Coronary artery (tissue), 2 donors: ENCODE data around the gene AFMID.

Experiments used
- DNase-seq: peaks from one replicate; pipeline ENCODE4 v3.0.0-alpha.2; 2017; ENCODE audit warnings: low spot score
- H3K27ac ChIP-seq, 2 donors: fragments of 200-600 bp; sonication (generic); one replicate each; pipeline ENCODE4 v1.5.1; 2016 to 2019
- H3K4me3 ChIP-seq: fragments of 200-600 bp; sonication (generic); 2 replicates; pipeline ENCODE4 v1.5.1; 2016; ENCODE audit warnings: mild to moderate bottlenecking, moderate library complexity
- CTCF ChIP-seq: fragments of 200-600 bp; sonication (generic); IDR thresholded peaks from one replicate; pipeline ENCODE4 v1.5.1; 2019; ENCODE audit warnings: antibody characterized with exemption

The AFMID gene

GRCh38 chr17:78147315-78147998, 39.7 kb upstream of the AFMID start:
- no peak for TF ChIP-seq CTCF
- H3K27ac ChIP-seq = no peak overlapping the region
- DNase-seq = no peak
- H3K4me3 ChIP-seq = no peak overlapping the region

GRCh38 chr17:78148286-78149016, 38.7 kb upstream of the AFMID start:
- H3K27ac ChIP-seq = no peak overlapping the region
- no peak for DNase-seq
- no peak for TF ChIP-seq CTCF

GRCh38 chr17:78151514-78152008, 35.6 kb upstream of the AFMID start:
- H3K27ac ChIP-seq = no peak overlapping the region
- no peak overlapping the region for H3K4me3 ChIP-seq
- no peak for DNase-seq
- no peak for TF ChIP-seq CTCF

More at GRCh38 chr17:78148286-78149016, 38.7 kb upstream of the AFMID start:
- no peak overlapping the region for H3K4me3 ChIP-seq

GRCh38 chr17:78154903-78155811, 32.0 kb upstream of the AFMID start:
- no peak for TF ChIP-seq CTCF
- Histone ChIP-seq H3K4me3 (no peak overlapping the region), H3K27ac (no peak overlapping the region)
- DNase-seq = no peak

- H3K4me3 ChIP-seq = no peak overlapping the region
- no peak overlapping the region for H3K27ac ChIP-seq
- no peak for TF ChIP-seq CTCF
- no peak for DNase-seq
Observed at GRCh38 chr17:78159575-78160158, 27.5 kb upstream of the AFMID start.

GRCh38 chr17:78163881-78164747, 23.0 kb upstream of the AFMID start:
- no peak for DNase-seq
- H3K27ac ChIP-seq = no peak overlapping the region
- H3K4me3 ChIP-seq = no peak overlapping the region
- TF ChIP-seq CTCF = no peak
